Loucy (cell line): ENCODE results near the gene ISX.

ENCODE experiments used
- CTCF ChIP-seq: fragments of 200-600 bp; sonication (generic); conservative IDR thresholded peaks from 2 replicates; pipeline ENCODE4 v1.5.1; 2014; ENCODE audit warnings: mild to moderate bottlenecking, antibody characterized with exemption, low read length
- EZH2phosphoT487 ChIP-seq: fragments of 200-600 bp; IDR thresholded peaks from 2 replicates; pipeline ENCODE4 v1.6.1; 2018; ENCODE audit warnings: antibody characterized with exemption, mild to moderate bottlenecking, moderate library complexity, borderline replicate concordance

DNA sequence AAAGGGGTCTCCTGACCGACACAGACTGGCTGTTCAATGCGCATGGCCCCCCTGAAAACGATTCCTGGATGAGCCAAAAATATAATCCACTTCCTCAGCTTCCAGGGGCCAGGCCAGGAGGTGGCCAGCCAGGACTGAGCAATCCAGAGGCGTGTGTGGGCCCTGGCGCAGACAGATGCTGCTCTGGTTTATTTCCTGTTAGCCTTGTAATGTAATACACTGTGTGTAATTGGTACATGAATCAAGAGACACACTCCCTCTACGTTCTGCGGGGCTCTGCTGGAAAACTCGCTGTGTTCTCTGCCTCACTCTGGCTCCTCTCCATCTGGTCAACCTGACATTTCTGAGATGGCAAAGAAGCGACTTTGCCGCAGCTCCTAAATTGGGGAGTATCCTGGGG, 26.3 kb upstream of the ISX start:
- TF ChIP-seq CTCF (no peak), EZH2phosphoT487 (no peak)
